Spleen (tissue), 11 donors: ENCODE measurements around the gene CREB3L2. TPM values are rescaled to one million over a fixed set of nuclear protein-coding genes. Genes with fewer than 3 reads are reported as not detected.
A peak's percentile ranks its signal among the peaks of the same experiment; 100 is the strongest.

ENCODE experiments used
- DNase-seq: peaks from one replicate; pipeline ENCODE4 v3.0.0-alpha.2; 2020
- H3K27ac ChIP-seq, 8 donors: fragments of 200-600 bp; sonication (generic) in 7 of 8; 1 replicate in 4 of 8; 2 replicates in 4 of 8; pipeline versions ENCODE4 v1.5.0 to v1.8.0; 2016 to 2021; ENCODE audit warnings: inconsistent platforms in 4 of 8, mild to moderate bottlenecking in 4 of 8, moderate library complexity in 1 of 8
- H3K27me3 ChIP-seq, 7 donors: fragments of 200-600 bp; sonication (generic) in 6 of 7; replicated peaks in 1 of 7; 1 replicate in 4 of 7; 2 replicates in 3 of 7; pipeline versions ENCODE4 v1.5.0 to v1.8.0; 2016 to 2021; ENCODE audit warnings: inconsistent platforms in 3 of 7, mild to moderate bottlenecking in 1 of 7
- H3K36me3 ChIP-seq, 6 donors: fragments of 200-600 bp; sonication (generic) in 5 of 6; 1 replicate in 4 of 6; 2 replicates in 2 of 6; pipeline versions ENCODE4 v1.5.0 to v1.8.0; 2016 to 2021; ENCODE audit warnings: inconsistent platforms in 2 of 6
- H3K4me1 ChIP-seq, 6 donors: fragments of 200-600 bp; sonication (generic) in 5 of 6; 1 replicate in 3 of 6; 2 replicates in 3 of 6; pipeline versions ENCODE4 v1.5.0 to v1.8.0; 2016 to 2021; ENCODE audit warnings: inconsistent platforms in 3 of 6
- H3K4me3 ChIP-seq, 8 donors: fragments of 200-600 bp; sonication (generic) in 7 of 8; 1 replicate in 4 of 8; 2 replicates in 4 of 8; pipeline versions ENCODE4 v1.5.0 to v1.8.0; 2016 to 2021; ENCODE audit warnings: inconsistent platforms in 4 of 8, mild to moderate bottlenecking in 4 of 8, moderate library complexity in 2 of 8
- H3K9me3 ChIP-seq, 8 donors: fragments of 200-600 bp; sonication (generic) in 7 of 8; 1 replicate in 4 of 8; 2 replicates in 4 of 8; pipeline versions ENCODE4 v1.5.0 to v1.8.0; 2016 to 2021; ENCODE audit warnings: inconsistent platforms in 4 of 8
- POLR2A ChIP-seq, 3 donors: fragments of 450-650 bp; IDR thresholded peaks; one replicate each; pipeline ENCODE4 v1.5.1; 2017; ENCODE audit warnings: antibody characterized with exemption in 3 of 3, mild to moderate bottlenecking in 1 of 3
- POLR2AphosphoS5 ChIP-seq, 3 donors: sonication (generic); formaldehyde crosslinking; IDR thresholded peaks; one replicate each; pipeline ENCODE4 v1.5.1; 2017; ENCODE audit warnings: antibody characterized with exemption in 3 of 3
- WGBS, 5 donors: extraction: QIAGEN DNeasy Blood & Tissue Kit in 3 of 5; methylation state at CpG; one replicate each; pipeline versions ENCODE4 v1.1.5 to v1.1.7; 2013 to 2018; 5-methylcytosine and 5-hydroxymethylcytosine counted together
- intact Hi-C: fragments of 100-400 bp; cut with DNase I; formaldehyde crosslinking; loops from one replicate; pipeline ENCODE4 v1.15.0; 2023; ENCODE audit warnings: low total_unique reads
- polyA plus RNA-seq, 3 donors: library from polyadenylated mRNA; stranded (reverse); fragments of 200-250 nt; gene quantifications; one replicate each; pipeline ENCODE4 v1.2.1, GENCODE V29; 2013
- total RNA-seq, 7 donors: library from RNA; depleted of rRNA in 3 of 7; stranded (reverse); fragments of >200 nt in 3 of 7; fragmentation: NEBNext Ultra II Directional in 4 of 7; extraction: Animal tissue kit (Norgen Biotek cat#: 25700) in 4 of 7; gene quantifications; one replicate each; pipeline versions ENCODE4 v1.1.0 to v1.2.1, GENCODE V29; 2016 to 2021
- TF ChIP-seq, protein P1 (sequence below), 11 experiments: fragments of 200-600 bp in 7 of 11; fragments of 450-650 bp in 4 of 11; sonication (generic) in 4 of 11; IDR thresholded peaks in 8 of 11; conservative IDR thresholded peaks in 3 of 11; 1 replicate in 7 of 11; 2 replicates in 4 of 11; pipeline versions ENCODE4 v1.4.0 to v1.8.0; 2016 to 2021; ENCODE audit warnings: antibody characterized with exemption in 11 of 11, inconsistent platforms in 4 of 11, mild to moderate bottlenecking in 1 of 11
- donor health status: healthy with polysubstance abuse.
- donor health status: DM: no; HTN: no; CAD: no; lungs with moderate emphysema.
- donor health status: DM: no; HTN: no; CAD: no.
- donor health status: Bipolar disorder and iron deficiency.
- donor health status: healthy.
- donor health status: DM: no; HTN: no; CAD: no.
- donor health status: DM: yes; HTN: yes; CAD: no.

The CREB3L2 gene
- total and polyA plus RNA-seq, 10 donors = 3.5 to 68.4 (median 42.4) TPM

DNA sequence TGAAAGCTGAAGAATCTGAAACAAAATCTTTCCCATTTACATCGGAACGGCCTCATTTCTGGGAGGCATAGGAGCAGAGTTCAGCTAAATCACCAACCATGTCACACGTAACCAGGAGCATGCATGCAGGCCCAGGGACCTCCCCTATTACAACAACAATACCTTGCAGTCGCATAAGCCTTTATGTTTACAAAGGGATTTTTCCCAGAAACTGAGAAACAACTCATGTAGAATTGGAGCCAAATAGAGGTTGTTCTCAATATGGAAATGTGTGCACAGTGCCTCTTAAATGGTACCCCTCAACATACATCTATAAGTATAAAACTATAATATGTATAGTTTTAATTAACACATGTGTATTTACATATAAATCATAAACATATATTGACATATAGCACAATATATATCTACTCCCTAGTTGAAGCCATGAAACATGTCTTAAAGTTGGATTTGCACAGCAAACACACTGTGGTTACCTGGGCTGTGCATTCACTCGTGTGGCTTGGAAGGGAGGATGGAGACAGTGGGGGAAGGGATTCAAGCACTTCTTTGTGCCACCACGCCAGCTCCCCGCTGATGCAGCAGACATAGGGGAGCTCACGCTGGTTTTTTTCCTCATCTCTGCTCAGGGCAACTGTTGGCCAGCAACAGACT lies 120.2 kb downstream of the CREB3L2 start:
- no peak overlapping the region for H3K27ac ChIP-seq
- H3K4me3 ChIP-seq = no peak overlapping the region
- H3K36me3 ChIP-seq = peaks cover 3 to 98% (median 77%) of the 10 kb centered on the region in 6 donors
- peaks cover 0 to 13% (median 9%) of the 10 kb centered on the region in 8 donors for H3K9me3 ChIP-seq
- TF ChIP-seq POLR2AphosphoS5 (IDR thresholded peaks at IDR 0.05) (no peak), POLR2A (IDR thresholded peaks at IDR 0.05) (no peak)
- TF ChIP-seq, protein P1, sequence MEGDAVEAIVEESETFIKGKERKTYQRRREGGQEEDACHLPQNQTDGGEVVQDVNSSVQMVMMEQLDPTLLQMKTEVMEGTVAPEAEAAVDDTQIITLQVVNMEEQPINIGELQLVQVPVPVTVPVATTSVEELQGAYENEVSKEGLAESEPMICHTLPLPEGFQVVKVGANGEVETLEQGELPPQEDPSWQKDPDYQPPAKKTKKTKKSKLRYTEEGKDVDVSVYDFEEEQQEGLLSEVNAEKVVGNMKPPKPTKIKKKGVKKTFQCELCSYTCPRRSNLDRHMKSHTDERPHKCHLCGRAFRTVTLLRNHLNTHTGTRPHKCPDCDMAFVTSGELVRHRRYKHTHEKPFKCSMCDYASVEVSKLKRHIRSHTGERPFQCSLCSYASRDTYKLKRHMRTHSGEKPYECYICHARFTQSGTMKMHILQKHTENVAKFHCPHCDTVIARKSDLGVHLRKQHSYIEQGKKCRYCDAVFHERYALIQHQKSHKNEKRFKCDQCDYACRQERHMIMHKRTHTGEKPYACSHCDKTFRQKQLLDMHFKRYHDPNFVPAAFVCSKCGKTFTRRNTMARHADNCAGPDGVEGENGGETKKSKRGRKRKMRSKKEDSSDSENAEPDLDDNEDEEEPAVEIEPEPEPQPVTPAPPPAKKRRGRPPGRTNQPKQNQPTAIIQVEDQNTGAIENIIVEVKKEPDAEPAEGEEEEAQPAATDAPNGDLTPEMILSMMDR (IDR thresholded peaks at IDR 0.05 in 8 of 11, conservative IDR thresholded peaks at IDR 0.05 in 3 of 11) = no peak
- intact Hi-C loops = no loop called here
- no peaks in the 10 kb centered on the region for H3K27me3 ChIP-seq
- H3K4me1 ChIP-seq = peaks cover 0 to 14% (median 0%) of the 10 kb centered on the region in 6 donors
- DNase-seq = no peak
- 90 to 98% (median 93%) methylated on average over 8 of the region's 8 CpGs for WGBS, 5 donors

DNA sequence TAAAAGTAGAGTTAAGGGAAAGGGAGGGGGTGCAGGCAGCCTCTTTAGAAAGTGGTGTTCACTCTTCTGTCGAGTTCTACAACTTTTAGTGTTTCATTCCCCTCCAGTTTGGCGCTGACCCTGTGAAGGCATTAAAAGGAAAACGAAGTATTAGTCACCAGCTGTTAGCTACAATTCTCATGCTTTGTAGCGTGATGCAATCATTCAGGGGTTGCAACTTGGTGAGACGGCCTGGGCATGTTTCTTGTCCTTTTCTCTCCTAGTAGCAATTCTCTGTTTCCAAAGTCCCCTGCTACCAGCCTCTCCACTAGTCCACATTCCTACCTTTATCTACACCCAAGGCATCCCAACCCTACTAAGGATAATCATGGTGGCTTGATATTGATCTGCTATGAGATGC lies 121.5 kb downstream of the CREB3L2 start:
- 70 to 87% (median 84%) methylated on average over 5 of the region's 5 CpGs for WGBS, 5 donors
- Histone ChIP-seq H3K27me3 (no peaks in the 10 kb centered on the region), H3K36me3 (peaks cover 3 to 100% (median 82%) of the 10 kb centered on the region in 6 donors), H3K9me3 (peaks cover 0 to 13% (median 9%) of the 10 kb centered on the region in 8 donors), H3K27ac (no peak overlapping the region), H3K4me3 (no peak overlapping the region), H3K4me1 (peaks cover 0 to 14% (median 0%) of the 10 kb centered on the region in 6 donors)
- intact Hi-C loops = no loop called here
- TF ChIP-seq, protein P1 (IDR thresholded peaks at IDR 0.05 in 8 of 11, conservative IDR thresholded peaks at IDR 0.05 in 3 of 11) = no peak
- TF ChIP-seq POLR2A (IDR thresholded peaks at IDR 0.05) (no peak), POLR2AphosphoS5 (IDR thresholded peaks at IDR 0.05) (no peak)
- no peak for DNase-seq

GRCh38 chr7:137879357-137880158 lies 122.3 kb downstream of the CREB3L2 start:
- no peaks in the 10 kb centered on the region for H3K27me3 ChIP-seq
- H3K36me3 ChIP-seq = peaks cover 3 to 99% (median 76%) of the 10 kb centered on the region in 6 donors
- TF ChIP-seq POLR2AphosphoS5 (IDR thresholded peaks at IDR 0.05) (peak in 1 of 3 donors; percentile 32), POLR2A (IDR thresholded peaks at IDR 0.05) (no peak)
- TF ChIP-seq, protein P1 (IDR thresholded peaks at IDR 0.05 in 8 of 11, conservative IDR thresholded peaks at IDR 0.05 in 3 of 11) = no peak
- H3K27ac ChIP-seq = no peak overlapping the region
- intact Hi-C loops = no loop called here
- no peak overlapping the region for H3K4me3 ChIP-seq
- peak; percentile 70 for DNase-seq
- peaks cover 0 to 13% (median 9%) of the 10 kb centered on the region in 8 donors for H3K9me3 ChIP-seq
- WGBS, 5 donors = 86 to 95% (median 88%) methylated on average over 20 of the region's 20 CpGs
- peaks cover 0 to 16% (median 0%) of the 10 kb centered on the region in 6 donors for H3K4me1 ChIP-seq
